HG03060 (cell line): ENCODE results near the gene ZNF618.

Experiments
- ATAC-seq: cut with Tn5 transposase; IDR thresholded peaks from one replicate; pipeline ENCODE4 v1.9.1; 2021; ENCODE audit warnings: low read depth, moderate number of reproducible peaks; ENCODE audit not compliant: unreplicated experiment

ZNF618 gene

DNA sequence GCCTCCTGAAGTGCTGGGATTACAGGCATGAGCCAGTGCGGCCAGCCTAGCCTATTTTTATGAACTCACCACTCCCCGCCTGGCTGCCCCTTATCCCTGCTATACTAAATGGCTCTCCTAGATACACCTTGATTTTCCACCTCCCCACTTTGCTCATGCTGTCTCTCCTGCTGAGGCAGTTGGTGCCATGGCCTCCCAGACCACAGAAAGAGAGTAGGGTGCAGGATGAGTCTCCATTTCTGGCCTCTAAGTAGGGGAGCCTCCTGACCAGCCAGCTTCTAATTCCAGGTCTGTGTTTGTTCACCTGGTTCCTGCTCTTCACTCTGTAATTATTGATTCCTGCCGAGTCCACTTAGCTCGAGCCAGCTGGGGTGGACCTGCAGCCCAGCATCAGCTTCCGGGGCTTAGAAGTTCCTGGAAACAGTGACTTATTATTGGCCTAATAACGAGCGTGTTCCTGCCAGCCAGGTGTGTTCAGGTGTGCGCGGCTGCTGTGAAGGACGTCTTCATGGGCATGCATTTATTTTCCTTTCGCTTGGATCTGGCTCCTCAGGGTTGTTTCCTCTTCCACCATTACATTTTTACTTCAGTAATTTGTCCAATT is 34.0 kb downstream of the ZNF618 start:
- no peak for ATAC-seq

DNA sequence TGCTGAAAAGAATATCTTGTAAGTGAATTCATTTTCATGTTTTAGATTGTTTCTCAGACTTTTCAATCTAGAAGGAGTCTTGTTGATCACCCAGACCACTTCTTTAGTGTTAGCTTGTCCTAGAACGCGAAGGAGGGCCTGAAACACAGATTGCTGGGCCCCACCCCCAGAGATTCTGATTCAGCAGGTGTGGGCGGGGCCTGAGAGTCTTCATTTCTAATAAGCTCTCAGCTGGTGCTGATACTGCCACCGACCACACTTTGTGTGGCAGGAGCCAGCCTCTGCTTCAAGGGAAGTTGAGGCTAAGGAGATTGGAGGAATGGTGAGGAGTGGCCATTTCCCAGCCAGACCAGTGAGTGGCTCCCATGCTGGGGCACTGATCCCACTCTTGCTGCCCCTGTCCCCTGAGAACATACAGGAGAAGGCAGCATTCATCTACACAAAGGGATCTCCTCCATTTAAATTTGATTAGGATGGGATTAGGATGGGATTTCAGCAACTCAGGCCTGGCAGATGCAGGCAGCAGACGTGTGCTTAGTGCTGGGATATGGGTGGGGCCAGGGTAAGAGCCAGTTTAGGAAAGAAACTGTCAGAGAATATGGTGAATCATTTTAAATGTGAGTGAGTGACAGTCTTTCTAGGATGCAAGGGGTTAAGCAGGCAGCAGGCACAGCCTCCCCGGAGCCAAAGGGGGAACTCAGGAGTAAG is 35.9 kb downstream of the ZNF618 start:
- no peak for ATAC-seq

DNA sequence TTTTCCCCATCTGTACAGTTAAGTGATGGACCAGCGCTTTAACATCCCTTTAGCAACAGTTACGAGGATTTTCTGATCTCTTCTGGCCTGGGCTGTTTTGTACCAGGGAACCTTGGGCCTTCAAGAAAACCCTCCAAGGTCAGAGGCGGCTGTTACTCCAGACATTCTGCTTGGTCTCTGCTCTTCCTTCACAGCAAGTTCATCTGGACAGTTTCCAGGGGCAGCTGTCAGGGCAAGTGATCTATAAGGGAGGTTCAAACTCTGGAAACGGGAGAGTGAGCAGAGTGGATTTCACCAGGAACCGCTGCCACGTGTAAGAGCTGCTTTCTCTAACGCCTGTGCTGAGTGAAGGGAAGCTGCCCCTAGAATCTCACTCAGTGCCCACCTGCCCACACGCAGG is 36.7 kb downstream of the ZNF618 start:
- no peak for ATAC-seq

DNA sequence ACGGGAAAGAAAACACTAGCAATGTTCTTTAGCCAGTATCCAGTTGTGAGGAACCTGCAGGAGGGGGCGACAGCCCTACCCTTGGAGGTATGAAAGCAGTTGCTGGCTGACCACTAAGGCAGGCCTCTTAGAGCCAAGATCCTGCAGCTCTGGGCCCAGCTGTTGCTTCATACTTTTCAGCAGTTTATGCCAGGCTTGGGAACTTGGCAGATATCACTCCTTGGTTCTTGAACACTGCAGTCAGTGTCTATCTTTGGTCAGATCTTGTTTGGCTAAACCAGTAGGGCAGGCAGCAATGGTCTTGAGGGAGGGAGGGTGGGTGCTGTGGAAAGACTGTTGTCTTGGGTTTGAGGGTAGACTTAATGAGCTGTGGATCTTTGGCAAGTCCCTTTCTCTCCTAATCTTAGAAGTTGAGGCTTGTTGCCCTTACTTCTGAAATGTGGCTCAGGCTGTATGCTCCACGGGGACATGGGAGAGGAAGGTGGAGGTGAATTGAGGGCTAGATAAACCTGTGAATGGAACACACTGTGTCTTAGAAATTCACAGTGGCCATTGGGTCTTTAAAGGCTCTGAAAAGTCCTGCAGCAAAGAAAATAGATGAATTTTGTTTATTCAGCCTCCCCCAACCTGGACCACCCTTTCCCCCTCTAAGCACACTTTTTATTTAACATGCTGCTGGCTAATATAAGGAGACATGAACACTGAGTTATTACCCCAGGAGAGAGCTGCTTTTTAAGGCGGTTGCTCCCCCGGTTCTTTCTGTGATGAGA is 37.5 kb downstream of the ZNF618 start:
- ATAC-seq, result no peak

DNA sequence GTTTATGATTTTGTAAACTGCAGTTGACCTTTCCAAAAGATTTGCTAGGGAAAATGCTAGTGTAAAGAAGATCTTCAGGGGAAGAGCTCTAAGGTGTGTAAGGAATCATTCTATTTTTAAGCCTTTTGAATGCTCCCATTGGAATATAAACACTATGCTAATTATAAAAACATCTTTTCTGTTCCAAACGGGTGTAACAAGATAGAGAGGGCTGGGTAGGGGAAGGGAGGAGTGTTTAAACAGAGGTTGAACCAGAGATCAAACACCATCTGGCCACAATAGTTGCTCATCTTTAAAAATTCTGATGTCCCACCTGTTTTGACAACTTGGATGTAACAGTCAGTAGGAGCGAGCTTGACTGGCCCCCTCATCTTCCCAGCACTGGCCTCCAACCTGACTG is 38.4 kb downstream of the ZNF618 start:
- no peak for ATAC-seq

DNA sequence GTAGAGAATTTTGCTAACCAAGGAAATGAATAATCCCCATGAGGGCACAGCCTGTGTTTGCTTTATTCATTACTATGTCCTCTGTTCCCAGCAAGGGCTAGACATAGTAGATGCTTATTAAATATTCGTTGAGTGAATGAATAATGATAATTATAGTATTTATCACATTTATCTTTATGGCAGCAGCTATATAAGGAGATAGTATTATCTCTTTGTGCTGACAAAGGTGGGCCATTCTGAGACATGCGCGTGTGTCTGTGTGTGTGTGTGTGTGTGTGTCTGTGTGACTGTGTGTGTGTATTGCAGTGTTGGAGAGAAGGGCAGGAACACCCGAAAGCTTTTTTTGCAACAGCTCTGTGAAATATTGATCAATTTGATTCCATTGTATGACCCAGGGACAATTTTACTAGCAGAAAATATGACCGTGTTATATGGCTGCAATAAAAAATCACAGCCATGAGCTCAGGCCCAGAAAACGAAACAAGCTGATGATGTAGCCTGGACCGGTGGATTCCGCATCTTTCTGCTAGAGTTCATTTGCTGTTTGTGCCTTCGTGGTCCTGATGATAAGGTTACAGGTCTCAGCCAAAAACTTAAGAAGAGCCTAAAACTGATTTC is 39.8 kb downstream of the ZNF618 start:
- ATAC-seq, result no peak

DNA sequence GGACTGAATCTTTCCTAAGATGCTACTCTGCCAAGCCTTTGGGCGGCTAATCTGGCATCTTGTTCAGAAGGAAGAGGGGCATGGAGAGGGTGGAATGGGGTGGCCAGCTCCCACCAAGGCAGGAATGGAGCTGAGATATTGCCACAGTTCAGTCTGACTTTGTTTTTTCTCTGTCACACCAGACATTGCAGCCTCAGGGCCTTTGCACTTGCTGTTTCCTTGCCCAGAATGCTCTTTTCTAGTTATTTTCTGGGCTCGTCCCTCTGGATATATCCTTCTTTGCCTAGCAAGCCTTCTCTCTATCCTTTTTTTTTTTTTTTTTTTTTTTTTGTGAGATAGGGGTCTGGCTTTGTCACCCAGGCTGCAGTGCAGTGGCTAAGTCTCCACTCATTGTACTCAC is 40.8 kb downstream of the ZNF618 start:
- no peak for ATAC-seq

DNA sequence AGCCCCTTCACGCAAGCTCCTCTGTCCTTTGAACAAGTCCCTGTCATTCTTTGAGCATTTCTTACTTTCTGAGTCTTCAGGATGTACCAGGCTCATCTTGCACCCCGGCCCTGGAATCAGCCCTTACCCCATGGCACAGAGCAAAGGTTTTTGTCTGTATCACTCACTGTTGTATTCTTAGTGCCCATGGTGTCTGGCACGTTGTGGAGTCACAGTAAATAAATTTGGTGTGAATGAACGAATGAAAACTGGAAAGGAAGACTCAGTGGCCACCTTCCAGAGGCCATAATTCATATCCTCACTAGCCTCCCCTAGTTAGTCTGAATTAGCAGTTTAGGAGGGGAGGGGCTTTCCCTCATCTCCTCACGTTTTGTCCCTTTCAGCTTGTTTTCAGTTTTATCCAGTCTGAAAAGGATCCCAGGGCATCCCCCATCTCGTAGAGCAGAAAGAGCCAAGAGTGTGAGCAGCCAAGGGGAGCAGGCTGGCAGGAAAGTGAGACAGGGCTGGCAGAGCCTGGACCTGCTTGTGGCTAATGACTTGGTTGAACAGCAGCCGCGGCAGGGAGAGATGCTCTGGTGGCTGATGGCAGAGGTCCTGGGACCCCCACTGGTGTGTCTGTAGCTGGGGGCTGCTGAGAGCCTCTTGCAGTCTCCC is 42.7 kb downstream of the ZNF618 start:
- no peak for ATAC-seq

DNA sequence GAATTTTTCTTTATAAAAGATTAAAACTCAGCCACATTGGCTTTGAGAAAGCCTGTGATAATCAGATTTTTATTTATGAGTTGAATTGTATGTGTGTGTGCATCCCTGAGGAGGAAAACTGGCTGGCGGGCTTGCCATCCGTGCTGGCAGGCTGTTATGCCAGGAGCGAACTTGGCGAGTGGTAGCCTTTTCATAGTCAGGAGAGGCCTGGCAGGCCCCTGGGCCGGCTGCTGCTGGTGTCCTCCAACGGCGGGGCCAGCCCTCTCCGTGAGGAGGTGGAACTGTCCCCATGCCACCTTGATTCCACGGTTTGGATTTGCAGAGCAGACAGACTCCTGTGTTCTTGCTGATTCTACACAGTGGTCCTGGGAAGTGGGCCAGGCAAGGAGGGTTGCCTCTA is 43.3 kb downstream of the ZNF618 start:
- ATAC-seq, result no peak

DNA sequence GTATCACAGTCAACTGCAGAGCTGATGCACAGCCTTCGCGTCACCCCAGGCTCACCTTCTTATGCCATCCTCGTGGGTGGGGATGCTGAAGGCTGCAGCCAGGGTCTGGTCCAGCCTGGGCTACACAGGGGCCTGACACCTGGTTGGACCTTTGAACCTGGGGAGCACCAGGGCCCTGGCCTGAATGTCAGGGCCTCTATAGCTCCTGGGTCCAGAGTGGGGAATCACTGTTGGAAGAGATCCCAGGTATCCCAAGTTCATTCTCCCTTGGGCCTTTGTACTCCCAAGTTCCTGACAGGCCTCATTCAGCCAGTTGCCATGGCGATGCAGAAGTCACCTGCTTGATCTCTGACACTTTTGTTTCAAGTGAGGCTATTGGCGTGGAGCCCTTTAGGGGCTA is 43.8 kb downstream of the ZNF618 start:
- ATAC-seq, result no peak

DNA sequence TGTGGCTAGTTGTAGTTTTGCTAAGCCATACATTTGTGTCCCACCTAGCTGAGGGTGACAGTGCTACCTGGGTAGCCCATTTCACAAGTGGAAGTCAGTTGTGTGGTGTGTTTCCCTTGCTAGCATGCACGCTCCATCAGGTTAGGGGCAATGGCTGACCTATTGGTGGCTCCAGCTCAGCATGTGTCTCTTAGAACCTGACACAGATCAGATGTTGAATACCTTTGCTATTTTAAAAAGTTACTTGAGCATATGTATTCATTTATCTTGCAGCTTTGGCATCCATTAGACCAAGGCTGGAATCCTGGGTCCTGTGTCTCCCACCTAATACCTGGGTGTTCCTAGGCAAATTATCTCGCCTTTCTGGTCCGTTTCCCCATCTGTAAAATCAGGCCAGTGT is 44.8 kb downstream of the ZNF618 start:
- ATAC-seq, result no peak

DNA sequence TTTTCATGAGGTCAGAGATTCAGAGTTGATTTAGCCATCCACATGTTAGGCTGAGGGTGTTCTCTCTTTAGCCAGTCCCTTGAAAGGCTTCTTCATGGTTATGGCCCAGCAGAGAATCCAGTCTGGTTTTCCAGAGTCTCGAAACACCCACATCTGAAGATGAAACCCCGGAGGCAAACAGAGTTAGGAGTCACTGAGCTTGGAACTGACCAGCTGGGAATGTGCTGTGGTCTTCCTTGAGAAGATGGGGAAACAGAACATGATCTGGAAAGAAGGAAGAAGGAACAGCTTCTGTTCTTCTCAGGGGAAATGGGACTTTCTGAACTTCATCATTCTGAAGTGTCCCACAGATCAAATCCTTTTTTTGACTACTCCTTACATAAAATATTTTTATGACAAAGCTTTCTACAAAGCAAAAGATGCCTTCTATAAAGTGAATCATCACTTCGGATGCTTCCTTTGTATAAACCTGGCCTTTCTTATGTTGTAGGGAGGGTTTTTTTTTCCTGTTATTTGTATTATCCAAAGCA is 45.4 kb downstream of the ZNF618 start:
- no peak for ATAC-seq

DNA sequence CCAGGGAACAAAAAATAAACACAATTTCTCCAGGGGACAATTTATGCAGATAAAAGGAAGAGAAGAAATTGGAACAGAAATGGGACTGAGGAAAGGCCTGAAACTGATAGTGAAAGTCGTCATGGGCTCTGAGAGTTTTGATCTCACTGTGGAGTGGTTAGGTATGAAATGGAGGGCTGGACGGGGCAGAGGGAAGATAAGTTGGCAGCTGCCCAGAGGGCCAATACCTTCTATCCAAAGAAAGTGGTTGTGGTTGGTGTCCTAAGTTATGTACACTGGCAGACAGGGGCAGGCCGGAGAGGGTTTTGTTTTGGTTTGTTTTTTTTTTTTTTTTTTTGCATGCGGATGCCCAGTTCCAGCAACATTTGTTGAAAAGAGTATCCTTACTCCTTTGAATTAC is 46.1 kb downstream of the ZNF618 start:
- ATAC-seq, result no peak

DNA sequence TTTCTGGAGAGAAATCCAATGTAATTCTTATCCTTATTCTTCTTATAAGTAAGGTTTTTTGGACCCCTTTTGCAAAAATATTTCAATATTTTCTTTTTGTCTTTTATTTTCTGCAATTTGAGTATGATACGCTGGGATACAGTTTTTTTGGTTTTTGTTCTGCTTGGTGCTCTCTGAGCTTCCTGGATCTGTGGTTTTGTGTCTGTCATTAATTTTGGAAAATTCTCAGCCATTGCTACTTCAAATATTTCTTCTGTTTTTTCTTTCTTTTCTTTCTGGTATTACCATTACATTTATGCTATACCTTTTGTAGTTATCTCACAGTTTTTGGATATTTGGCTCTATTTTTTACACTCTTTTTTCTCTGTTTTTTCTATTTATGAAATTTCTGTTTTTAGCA is 50.1 kb downstream of the ZNF618 start:
- ATAC-seq, result no peak

DNA sequence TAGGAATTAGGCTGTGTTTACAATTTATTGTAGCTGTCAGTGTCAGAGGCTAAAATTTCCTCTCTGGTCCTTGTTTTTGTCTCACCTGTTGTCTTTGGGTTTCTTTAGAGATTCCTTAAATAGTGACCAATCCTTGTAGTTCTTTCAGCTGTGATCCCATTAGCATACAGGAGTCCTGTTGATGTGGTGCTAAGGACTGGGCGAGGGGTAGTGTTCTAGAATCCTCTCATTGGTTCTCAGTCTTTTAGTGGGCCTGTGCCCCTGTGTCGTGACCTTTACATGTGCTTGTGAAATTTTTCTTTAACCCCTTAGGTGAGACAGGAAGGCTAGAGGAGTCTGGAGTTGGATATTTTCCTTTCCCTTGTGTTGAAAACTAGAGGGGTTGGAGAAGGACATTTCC is 51.2 kb downstream of the ZNF618 start:
- no peak for ATAC-seq

DNA sequence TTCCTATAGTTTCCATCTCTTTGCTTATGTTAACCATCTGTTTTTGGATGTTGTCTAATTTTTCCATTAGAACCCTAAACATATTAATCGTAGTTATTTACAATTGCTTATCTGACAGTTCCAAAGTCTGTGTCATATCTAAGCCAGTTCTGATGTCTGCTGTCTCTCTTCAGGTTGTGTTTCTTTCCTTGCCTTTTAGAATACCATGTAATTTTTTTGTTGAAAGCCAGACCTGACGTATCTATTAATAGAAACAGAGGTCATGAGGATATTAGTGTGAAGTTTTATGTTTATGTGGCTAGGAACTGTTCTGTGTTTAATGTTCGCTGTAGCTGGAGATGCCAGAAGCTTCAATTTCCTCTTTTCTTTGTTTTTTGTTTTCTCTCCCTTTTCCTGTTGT is 52.2 kb downstream of the ZNF618 start:
- ATAC-seq, result no peak

DNA sequence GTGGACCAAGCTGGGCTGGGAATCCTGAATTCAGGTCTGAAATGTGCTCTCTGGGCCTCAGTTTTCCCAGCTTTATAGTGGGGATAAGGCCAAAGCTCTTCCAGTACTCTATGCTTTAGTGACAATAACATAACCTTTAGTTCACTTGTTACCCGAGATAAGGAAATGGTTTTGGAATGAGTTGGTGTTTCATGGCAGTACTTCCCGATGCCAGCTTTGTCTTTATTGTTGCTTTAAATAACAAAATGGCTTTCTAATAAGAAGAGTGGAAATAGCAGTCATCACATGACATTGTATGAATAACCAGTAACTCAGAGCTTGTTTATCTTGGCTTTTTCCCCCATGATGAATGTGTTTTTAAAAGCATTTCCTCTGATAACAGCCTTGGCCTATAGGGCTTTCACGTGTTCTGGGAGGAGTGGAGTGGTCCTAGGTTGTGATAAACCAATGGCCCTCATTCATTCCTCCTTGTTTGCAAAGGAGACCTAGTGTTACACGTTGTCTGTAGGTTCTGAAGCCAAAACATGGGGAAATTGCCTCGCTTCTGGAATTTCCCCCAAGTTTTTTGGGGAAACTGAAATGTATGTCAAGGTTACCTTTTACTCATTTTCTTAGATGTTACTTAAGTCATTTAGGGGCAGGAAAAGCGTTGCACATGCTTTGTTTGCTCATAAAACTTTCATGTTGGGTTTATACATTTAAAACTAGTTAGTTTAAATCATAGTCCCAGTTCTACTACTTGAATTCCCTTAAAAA is 53.7 kb downstream of the ZNF618 start:
- ATAC-seq, result no peak

DNA sequence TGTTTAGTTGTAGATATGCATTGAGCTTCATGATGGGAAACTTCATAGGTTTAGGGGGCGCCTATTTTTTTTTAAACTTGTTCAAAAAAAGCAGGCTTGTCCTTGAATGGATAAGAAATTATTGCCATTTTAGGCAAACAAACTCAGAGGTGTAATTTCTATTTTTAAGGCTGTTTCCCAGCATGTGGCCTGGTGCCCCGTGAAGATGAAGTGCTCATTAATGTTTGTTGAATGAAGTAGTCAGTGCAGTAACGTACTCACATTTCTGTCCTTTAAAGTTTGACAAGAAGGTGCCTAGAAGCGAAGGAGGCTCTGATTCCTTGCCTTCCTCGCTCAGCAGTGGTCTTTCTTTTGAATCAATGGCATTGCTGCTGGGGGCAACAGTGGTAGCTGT is 54.3 kb downstream of the ZNF618 start:
- ATAC-seq, result no peak

DNA sequence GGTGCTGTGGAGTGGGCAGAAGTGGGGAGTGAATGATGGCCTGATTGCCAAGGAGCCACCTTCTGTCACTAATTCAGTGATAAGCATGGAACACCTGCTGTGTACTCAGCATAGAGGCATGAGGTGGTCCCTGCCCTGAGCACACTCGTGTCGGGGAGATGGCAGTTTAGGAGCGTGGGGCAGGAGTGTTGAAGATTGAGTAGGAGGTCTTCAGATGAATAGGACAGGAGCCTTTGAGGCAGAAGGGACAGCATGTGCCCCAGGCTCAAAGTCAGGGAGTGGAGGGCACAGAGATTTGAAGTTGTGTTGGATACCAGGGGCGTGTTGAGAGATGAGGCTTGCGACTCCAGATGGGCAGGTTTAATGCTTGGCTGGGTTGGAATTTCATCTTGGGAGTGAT is 55.0 kb downstream of the ZNF618 start:
- no peak for ATAC-seq

DNA sequence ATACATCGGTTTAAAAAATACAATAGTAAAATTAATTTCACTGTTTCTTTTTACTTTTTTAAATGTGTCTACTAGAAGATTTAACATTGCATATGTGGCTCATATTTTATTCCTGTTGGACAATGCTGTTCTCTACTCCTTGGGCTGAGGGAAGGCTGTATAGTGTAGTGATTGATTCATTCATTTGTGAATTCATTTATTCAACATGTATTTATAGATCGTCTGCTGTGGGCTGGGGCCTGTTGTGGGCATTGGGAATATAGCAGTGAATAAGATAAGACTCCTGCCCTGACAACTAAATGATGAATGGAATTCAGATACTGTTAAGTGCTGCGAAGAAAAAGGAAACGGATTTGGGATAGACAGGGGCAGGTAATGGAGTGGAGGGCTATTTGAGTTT is 55.7 kb downstream of the ZNF618 start:
- no peak for ATAC-seq
